A673 (cell line): ENCODE measurements around the gene RAP1GDS1.

Experiments used
- CTCF ChIP-seq: fragments of 300-800, 200-600 bp; sonication (generic); conservative IDR thresholded peaks from 2 replicates; pipeline ENCODE4 v1.5.1; 2017; ENCODE audit warnings: low read depth, mild to moderate bottlenecking, antibody characterized with exemption, low read length, moderate library complexity, mixed read lengths
- EZH2 ChIP-seq: fragments of 200-600 bp; sonication (generic); IDR thresholded peaks from 2 replicates; pipeline ENCODE4 v1.6.1; 2017; ENCODE audit warnings: borderline replicate concordance, low read depth, mild to moderate bottlenecking, mixed read lengths, antibody characterized with exemption, low read length; ENCODE audit not compliant: poor library complexity, severe bottlenecking

GRCh38 chr4:98473046-98473445 is 211.9 kb downstream of the RAP1GDS1 start:
- TF ChIP-seq CTCF (no peak), EZH2 (no peak)
